HG03108 (cell line): Measurements from ENCODE around the gene SH3GL2.
"Not testable (repeated sequence)": the region's sequence is repeated elsewhere in the genome, so short reads cannot be mapped to it uniquely, and the experiment has no call there.

Source experiments
- ATAC-seq: cut with Tn5 transposase; IDR thresholded peaks from one replicate; pipeline ENCODE4 v1.9.1; 2021; ENCODE audit warnings: moderate library complexity; ENCODE audit not compliant: unreplicated experiment

The SH3GL2 gene

DNA sequence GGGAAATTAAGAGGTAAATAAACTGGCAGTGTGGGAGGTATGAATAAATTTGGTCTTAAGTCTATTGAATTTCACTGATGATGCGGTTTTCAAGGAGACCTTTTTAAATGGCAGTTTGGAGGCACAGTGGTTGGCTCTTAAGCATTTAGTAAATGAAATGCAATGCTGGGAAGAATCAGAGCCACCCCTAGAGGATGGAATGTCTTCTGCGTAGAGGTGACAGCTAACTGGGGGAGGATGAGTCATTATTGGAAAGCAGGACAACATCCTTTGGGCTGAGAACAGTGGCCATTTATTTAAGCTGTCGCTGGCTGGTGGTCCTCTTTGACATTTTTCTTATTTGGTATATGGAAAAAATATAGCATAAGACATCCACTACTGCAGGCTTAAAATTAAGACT is 163.2 kb downstream of the SH3GL2 start:
- ATAC-seq, result no peak

DNA sequence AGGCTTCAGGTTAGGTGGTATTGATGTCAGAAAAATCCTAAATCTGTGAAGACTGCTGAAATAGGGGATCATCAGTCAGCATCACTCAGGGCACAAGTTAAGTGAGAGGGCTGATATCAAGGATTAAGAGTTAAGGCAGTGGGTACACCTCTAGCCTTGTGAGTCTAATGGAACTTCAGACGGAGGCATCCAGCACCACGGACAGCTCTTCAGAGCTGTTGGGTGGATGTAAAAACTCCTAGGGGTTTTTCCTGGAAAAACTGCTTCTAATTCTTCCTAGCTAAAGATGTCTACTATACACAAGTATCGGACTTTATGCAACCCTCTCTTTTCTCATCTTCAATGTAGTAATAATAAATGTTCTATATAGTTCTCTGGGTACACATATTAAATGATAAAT is 165.9 kb downstream of the SH3GL2 start:
- ATAC-seq, result no peak

DNA sequence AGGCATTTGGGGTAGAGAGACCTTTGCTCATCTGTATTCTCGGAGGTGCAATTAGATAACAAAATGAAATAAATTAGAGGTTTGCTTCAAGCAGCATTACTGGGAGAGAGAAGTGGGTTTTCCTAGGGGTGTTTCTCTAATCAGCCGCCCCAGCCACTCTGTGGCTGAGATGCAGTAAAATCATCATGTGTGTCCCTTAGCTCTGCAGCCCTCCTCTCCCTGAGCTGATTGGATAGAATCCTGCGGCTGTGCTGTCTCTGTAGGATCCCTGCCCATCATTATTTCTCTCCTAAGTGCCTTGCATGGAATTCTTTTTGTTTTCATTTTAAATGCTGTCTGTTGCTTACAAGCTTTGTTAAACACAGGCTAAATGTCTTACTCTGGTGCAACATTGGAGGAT is 171.4 kb downstream of the SH3GL2 start:
- no peak for ATAC-seq

DNA sequence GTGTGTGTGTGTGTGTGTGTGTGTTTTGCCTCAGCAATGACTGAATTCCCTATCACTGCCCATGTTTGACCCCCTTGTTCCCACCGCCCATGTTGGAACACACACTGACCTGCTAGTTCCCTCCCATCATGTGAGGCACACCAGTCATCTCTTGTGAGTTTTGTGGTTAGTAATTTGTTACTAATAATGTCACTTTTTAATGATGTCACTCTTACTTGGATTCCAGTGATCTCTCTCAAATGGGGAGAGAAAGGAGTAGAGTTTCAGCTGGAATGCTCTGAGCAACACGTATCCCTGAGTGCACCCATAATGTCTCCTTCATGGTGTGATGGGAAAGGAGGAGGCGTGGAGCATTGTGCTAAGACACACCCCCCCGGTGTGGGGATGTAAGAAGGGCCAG is 172.6 kb downstream of the SH3GL2 start:
- ATAC-seq, result no peak

DNA sequence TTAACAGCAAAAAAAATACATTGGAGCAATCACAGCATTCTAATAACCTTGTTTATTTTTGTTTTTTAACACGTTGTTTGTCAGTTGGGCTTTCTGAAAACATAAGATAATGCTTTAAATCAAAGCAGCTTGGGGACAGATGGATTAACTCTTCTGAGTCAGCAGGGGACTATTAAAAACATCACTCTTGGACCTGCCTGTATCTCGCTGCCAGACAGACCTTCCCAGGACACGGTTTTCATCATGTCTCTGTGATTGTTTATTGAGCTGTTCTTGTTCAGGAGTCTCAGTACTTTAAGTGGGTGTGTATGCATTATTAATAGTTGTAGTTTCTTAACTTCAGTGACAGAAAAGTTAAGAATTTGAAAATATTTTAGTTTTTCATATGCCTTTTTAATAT is 173.2 kb downstream of the SH3GL2 start:
- no peak for ATAC-seq

DNA sequence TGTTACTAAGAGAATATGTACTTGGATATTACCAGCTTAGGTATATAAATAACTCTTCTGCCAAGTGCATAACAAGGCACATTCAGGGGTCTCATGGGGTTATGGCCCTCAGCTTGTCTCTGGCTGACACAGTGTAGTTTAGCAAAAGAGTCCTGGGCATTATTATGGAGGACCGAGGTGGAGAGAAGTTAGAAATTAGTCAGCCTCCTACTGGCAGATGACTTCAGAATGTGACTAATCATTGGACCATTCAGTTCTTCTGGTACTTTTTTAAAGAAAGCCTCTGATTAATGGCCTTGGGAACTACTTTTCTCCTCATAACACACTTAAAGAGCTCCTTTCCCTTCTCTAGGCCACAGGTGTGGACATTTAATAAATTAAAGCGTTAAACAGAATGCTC is 178.9 kb downstream of the SH3GL2 start:
- no peak for ATAC-seq

DNA sequence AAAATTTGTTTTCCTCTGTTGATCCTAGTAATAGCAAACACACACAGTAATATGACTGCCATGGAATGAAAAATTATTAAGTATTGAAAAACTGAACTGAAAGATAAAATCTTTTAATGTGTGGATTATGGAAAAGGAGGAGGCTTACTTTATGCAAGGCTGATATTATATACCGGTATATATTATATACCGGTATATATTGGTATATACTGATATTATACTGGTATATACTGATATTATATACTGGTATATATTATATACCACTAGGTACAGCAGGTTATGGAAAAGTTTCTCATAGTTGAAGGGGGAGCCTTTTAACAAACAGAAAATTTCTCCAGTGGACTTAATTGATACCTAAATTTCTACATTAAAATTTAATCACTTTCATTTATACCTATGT is 181.4 kb downstream of the SH3GL2 start:
- no peak for ATAC-seq

DNA sequence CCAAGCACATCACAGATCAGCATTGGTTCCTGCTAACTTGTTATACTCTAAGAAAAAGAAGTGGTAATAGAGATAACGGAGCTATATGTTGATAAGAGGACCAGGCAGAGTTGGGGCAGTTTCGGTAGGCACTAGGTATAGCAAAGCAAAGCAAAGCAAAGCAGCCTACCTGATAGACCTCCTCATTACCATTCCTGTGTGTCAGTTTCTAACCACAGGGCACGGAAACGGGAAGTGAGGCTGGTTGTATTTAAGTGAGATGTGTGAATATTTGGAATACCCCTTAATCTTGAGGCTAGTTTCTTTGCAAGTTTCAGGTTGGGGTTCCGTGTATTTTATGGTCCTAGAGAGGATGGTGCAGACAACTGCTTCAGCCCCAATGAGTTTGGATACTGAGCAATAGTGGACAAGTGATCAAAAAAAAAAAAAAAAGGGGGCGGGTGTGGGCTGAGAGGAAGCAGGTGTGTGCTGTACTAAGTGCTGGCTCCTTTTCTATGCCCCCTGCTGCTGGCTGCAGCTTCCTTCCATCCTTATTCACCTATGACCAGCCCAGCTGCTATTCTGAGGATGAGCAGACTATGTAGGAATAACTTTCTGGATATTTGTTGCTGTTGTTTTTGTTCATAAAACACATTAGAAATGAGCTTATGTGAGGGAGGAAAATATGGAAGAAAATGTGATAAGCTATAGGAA is 183.3 kb downstream of the SH3GL2 start:
- no peak for ATAC-seq

DNA sequence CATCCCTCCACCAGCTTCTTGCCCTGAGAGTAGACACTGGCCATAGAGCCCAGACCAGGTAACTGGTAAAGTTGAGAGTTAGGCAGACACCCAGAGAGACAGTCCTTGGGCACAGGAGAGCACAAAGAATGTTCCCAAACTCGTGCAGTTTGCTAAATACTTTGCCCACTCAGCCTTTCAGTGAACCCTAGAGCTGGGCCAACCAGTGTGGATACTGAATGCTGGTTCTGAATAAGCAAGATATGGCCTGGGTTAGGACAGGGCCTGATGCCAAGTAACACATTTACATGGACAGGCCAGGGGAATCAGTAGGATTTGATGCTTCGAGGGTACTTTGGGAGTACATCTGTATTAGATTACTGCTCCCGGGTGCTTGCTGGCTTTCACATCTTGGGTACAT is 185.4 kb downstream of the SH3GL2 start:
- ATAC-seq, result no peak

DNA sequence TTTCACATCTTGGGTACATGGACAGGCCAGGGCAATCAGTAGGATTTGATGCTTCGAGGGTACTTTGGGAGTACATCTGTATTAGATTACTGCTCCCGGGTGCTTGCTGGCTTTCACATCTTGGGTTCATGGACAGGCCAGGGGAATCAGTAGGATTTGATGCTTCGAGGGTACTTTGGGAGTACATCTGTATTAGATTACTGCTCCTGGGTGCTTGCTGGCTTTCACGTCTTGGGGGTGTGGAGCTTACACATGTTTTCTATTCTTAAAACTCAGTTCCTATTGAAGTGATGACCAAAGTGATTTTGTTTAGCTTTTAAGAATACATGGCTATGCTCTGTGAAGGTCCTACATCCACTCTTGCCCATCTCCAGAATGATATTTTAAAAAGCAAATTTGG is 186.3 kb downstream of the SH3GL2 start:
- not testable (repeated sequence) for ATAC-seq

DNA sequence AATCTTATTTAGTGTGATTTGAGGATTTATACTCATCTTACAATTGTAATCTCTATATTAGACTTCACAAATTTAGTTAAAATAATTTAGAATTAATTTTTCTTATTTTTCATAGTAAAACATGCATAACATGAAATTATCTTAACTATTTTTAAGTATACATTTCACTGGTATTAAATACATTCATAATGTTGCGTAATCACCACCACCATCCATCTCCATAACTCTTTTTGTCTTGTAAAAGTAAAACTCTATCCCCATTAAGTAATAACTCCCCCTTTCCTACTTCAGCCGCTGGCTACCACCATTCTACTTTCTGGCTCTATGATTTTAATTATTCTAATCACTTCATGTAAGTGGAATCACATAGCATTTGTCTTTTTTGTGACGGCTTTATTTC is 193.4 kb downstream of the SH3GL2 start:
- ATAC-seq, result no peak

DNA sequence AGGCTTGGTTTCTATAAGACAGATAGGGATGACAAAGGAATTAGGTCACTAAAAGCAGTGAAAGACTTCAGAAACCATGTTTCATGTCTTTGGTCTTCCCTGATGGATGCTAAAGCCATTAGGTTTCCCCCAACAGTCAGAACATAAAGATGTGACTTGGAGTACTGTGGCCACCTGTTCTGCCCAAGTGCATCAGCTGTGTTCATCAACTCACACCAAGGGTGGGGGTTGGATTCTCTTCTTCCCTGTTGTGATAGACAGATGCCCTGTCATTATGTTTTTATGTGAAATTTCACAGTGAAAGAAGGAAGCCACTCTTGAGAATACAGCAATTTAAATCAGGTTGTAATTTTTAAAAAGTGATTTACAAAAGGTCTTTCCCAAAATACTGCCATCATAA is 196.8 kb downstream of the SH3GL2 start:
- no peak for ATAC-seq

DNA sequence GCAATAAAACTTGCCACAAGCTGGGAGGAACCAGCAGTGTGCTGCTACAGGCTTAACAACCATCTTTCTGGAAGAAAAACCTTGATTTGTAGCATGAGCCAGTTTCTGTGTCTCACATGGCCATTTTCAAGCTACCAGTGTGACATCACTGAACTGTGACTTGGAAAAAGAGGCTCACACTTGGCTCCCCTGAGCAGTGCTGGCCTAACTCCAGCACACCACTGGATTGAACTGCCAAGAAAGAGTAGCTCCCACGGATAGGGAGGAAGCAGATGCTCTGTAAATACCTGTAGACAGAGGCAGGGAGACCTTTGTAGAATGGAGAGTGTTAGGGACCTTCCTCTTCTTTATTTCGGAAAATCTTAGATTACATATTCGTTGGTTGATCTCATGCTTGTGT is 197.9 kb downstream of the SH3GL2 start:
- no peak for ATAC-seq

DNA sequence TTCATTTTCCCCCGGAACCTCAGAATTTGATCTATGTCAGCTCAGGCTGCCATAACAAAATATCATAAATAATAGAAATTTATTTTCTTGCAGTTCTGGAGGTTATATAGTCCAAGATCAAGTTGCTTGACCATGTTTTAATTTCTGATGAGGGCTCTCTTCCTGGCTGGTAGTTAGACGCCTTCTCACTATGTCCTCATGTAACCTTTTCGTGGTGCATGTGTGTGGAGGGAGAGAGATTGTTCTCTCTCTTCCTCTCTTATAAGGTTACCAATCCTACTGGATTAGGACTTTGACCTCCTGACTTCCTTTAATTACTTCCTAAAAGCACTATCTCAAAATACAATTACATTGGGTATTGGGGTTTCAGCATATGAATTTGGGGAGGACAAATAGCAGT is 198.6 kb downstream of the SH3GL2 start:
- no peak for ATAC-seq

DNA sequence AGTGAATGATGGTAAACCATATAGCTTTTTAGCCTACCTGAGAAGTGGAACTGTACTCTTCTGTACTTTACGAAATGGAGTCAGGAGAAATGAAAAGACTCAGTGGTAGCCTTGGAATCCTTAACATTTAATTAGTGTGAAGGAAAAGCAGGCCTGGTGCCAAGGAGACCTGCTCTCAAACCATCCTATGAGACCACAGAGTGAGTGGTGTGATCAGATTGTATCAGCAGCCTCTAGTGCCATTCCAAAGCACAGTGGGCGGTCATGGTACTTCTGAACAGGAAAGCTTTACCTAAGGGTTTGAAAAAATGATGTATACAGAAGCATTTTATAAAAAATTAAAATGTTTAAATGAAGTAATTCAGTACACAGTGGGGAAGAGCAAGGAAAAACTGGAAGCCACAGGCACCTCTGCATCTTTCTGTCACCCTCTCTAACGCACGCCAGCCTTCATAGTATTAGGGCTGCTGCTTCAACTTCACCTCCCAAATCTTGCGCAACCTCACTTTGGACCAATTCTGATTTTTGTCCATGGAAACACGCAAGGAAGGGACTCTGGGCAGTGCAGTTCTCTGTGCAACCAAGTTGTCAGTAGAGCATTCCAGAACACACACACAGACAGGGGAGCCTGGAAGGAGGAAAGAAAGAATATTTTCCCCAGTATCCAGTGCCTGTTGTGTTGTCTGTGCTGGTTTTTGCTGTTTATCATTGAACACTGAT is 203.7 kb downstream of the SH3GL2 start:
- ATAC-seq, result no peak

DNA sequence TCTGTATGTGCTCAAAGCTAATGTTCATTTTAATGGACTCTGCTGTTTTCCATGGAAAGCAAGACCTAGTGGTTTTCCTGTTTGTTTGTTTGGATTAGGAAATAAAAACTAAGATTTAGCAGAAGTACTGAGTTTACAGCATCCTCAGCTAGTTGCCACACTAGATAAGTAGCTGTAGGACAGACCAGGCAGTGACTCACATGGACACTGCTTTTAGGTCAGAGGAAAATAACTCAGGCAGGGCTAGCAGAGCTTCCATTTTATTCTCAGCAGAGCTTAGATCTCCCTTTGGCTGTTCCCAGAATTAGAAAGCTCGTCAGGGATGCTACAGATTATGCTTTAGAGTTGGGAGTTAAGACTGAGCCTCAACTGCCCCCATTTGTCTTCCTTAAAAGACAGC is 204.4 kb downstream of the SH3GL2 start:
- ATAC-seq, result no peak

DNA sequence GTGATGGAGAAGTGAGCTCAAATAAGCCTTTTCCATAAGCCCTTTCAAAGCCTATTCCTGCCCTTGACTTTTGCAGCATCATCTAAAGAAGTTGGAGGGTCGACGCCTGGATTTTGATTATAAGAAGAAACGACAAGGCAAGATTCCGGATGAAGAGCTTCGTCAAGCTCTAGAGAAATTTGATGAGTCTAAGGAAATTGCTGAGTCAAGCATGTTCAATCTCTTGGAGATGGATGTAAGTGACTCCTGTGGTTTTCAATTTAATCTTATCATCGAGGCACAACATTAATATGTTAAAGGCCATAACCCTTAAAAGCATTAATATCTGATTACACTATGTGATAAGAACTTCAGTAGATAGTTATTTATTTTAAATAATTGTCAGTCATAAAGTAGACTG is 210.4 kb downstream of the SH3GL2 start:
- ATAC-seq, result no peak

DNA sequence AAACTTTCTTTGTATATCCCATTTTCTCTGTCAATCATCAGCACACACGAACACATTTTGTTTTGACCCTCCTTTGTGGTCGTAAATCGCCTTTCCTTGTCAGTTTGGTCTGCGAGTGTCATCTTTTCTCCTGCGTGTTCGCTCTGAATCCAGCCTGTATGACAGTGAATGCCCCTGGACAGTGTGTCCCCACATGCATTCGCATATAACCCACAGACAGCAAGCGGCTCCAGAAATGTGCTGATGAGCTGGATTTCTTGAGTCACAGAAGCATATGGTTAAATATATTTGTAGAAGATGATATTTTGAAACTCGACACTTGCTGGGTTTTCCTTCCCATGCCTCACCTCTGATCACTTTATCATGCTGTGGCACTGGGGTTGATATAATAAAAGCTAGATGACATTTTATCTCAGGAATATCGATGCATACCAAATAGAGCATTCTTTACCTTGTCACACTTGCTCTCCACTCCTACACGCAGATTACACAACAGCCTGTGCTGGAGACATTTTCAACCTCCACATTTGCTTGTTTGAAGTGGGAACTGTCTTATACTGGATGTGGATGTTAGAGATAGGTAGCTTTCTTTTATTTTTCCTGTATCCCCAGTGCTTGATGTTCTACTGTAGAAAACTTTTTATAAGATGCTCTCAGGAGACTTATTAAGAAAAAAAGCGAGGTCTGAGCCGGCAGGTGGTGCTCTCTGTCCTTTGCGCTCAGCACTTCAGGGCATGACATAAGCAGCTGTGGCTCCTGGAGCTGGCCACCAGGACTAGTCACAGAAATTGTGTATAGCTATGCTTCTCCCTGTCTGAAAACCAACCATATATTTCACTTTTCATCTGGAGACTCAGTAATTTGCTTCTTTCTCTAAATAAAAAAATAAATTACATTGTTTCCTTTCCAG is 215.1 kb downstream of the SH3GL2 start:
- ATAC-seq, result no peak

DNA sequence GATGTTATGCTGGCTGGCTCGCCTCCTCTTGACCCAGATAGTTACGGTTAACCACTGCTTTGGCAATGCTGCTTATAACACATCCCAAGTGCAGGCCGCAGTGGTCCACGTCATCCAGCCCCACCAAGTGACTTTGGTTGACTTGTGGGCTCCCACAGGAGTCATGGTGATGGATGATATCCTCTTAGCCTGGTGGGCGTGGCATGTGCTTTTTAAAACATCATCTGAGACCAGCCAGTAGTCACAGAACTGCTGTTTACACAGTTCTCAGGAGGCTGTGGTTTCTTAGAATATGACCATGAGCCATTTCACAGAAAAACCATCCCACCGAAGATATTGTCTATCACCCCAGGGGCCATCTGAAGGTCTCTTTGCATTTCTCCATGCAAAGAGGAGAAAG is 216.9 kb downstream of the SH3GL2 start:
- no peak for ATAC-seq

DNA sequence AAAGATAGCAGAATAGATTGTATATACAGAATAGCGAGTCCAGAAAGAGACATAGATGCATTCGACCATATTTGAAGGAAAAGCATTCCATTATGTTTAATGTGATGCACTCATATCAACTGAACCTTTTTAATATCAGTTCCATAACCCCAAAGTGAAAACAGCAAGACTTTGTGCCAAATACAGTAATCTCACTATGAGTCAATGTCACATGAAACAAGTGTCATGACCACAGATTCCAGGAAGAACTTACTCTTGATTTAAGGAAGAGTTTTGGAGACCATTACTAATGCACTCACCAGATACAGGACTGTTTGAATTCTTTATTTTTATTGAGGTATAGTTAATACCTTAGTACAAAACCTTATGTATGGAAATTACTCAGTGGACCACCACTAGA is 220.5 kb downstream of the SH3GL2 start:
- no peak for ATAC-seq

DNA sequence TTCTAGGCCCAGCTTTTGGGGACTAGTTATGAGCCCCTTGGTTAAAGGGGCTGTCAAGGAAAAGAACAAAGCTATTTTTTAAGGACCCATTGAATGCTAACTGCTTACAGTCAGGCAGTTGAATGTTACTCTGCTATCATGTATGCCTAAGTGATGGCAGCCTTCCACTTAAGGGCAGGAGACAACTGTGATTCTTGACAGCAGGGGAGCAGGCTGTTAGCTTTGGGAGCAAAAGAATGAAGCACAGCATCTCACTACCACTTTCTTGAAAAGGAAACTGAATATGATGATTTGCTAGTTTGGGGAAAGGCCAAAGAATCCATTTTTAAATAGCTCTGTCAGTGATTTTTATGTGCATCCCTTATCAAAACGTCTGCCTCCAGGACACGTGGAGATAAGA is 221.6 kb downstream of the SH3GL2 start:
- no peak for ATAC-seq
